NK-92 (cell line): ENCODE measurements around the gene SUSD1.

Experiments
- DNase-seq: peaks from one replicate; lab custom pipeline; 2025; ENCODE audit not compliant: unreplicated experiment; lab: John Stamatoyannopoulos, UW

Gene SUSD1

GRCh38 chr9:112072721-112073638 is 102.1 kb downstream of the SUSD1 start:
- no peak for DNase-seq

- DNase-seq, result no peak
Measured at GRCh38 chr9:112069318-112070169, 105.6 kb downstream of the SUSD1 start.

- DNase-seq, result no peak
Measured at GRCh38 chr9:112065806-112066606, 109.1 kb downstream of the SUSD1 start.

GRCh38 chr9:112064871-112065270 is 110.2 kb downstream of the SUSD1 start:
- no peak for DNase-seq

- DNase-seq, result no peak
Measured at GRCh38 chr9:112063586-112063985, 111.5 kb downstream of the SUSD1 start.

- DNase-seq, result no peak
Measured at GRCh38 chr9:112063151-112063550, 111.9 kb downstream of the SUSD1 start.

- DNase-seq, result no peak
Measured at GRCh38 chr9:112061152-112061740, 113.9 kb downstream of the SUSD1 start.

- no peak for DNase-seq
Measured at GRCh38 chr9:112059966-112060320, 115.2 kb downstream of the SUSD1 start.

- no peak for DNase-seq
Measured at GRCh38 chr9:112059145-112059965, 115.7 kb downstream of the SUSD1 start.

GRCh38 chr9:112056996-112057395 is 118.1 kb downstream of the SUSD1 start:
- DNase-seq, result no peak

- no peak for DNase-seq
Measured at GRCh38 chr9:112054916-112055315, 120.2 kb downstream of the SUSD1 start.

GRCh38 chr9:112051812-112052211 is 123.3 kb downstream of the SUSD1 start:
- no peak for DNase-seq

GRCh38 chr9:112050544-112051475 is 124.3 kb downstream of the SUSD1 start:
- no peak for DNase-seq

GRCh38 chr9:112049811-112050516 is 125.1 kb downstream of the SUSD1 start:
- DNase-seq, result no peak

GRCh38 chr9:112048924-112049691 is 126.0 kb downstream of the SUSD1 start:
- DNase-seq, result no peak

- DNase-seq, result no peak
Measured at GRCh38 chr9:112047538-112048066, 127.5 kb downstream of the SUSD1 start.

- no peak for DNase-seq
Measured at GRCh38 chr9:112046181-112046580, 128.9 kb downstream of the SUSD1 start.
